HCT116 (cell line): ENCODE data around the gene CAPN3. TPM values are rescaled to one million over a fixed set of nuclear protein-coding genes. Genes with fewer than 3 reads are reported as not detected.

Experiments used
- ATAC-seq: fragments of 200-7000 bp; cut with Tn5 transposase; 2 replicates; pipeline ENCODE4 v1.9.1; 2020; ENCODE audit warnings: mild to moderate bottlenecking, moderate library complexity
- BruUV-seq: library from RNA; stranded (reverse); fragments of 400-500 nt; replicated peaks from 2 replicates; lab custom pipeline; 2021; lab: Mats Ljungman, UMichigan
- CTCF ChIA-PET: fragments of 300-600 bp; sonication (Branson Sonifier 250); formaldehyde crosslinking; loops from one replicate; lab custom pipeline; 2021; ENCODE audit warnings: antibody characterized with exemption; lab: Charles Lee
- POLR2A ChIA-PET: fragments of 300-600, 350-600 bp; sonication (Branson Sonifier 250); formaldehyde crosslinking; loops from one replicate; lab custom pipeline; 2021; ENCODE audit warnings: antibody characterized with exemption; lab: Charles Lee
- RAD21 ChIA-PET, 2 experiments: fragments of 300-600 bp; sonication (Branson Sonifier 250); formaldehyde crosslinking; loops; one replicate each; lab custom pipeline; 2023; ENCODE audit warnings: low total read pairs in 2 of 2; ENCODE audit not compliant: uncharacterized antibody in 2 of 2, unreplicated experiment in 2 of 2, low non-redundant PET in 1 of 2; lab: Charles Lee
- DNase-seq: peaks from one replicate; pipeline ENCODE4 v3.0.0-alpha.2; 2010; ENCODE audit warnings: low read depth, low spot score
- H2AFZ ChIP-seq: fragments of 200-600 bp; shearing (Covaris generic), sonication (generic); 2 replicates; pipeline ENCODE4 v1.6.1; 2017; ENCODE audit warnings: low read depth, mixed run types, mixed read lengths, antibody characterized with exemption, low read length; ENCODE audit not compliant: poor library complexity, severe bottlenecking
- H3K27ac ChIP-seq: 2 replicates; pipeline ENCODE4 v1.5.1; 2012; ENCODE audit warnings: low read depth, low read length
- H3K27me3 ChIP-seq: fragments of 200-600 bp; sonication (generic); 2 replicates; pipeline ENCODE4 v1.6.1; 2016; ENCODE audit warnings: mixed run types, low read length, mixed read lengths; ENCODE audit not compliant: insufficient read depth
- H3K36me3 ChIP-seq, 2 experiments: fragments of 200-500 bp in 1 of 2; fragments of 200-600 bp in 1 of 2; sonication (Bioruptor generic) in 1 of 2; sonication (generic) in 1 of 2; 2 replicates each; pipeline versions ENCODE4 v1.5.1 to v1.6.1; 2014 to 2016; ENCODE audit warnings: low read length in 2 of 2, inconsistent platforms in 1 of 2, mixed read lengths in 1 of 2, mixed run types in 1 of 2; ENCODE audit not compliant: insufficient read depth in 2 of 2, control insufficient read depth in 1 of 2
- H3K4me1 ChIP-seq, 2 experiments: fragments of 200-600 bp in 1 of 2; sonication (generic) in 1 of 2; 2 replicates each; pipeline versions ENCODE4 v1.5.1 to v1.6.1; 2012 to 2017; ENCODE audit warnings: low read length in 2 of 2, inconsistent platforms in 1 of 2, mild to moderate bottlenecking in 1 of 2, mixed read lengths in 1 of 2, mixed run types in 1 of 2, moderate library complexity in 1 of 2; ENCODE audit not compliant: insufficient read depth in 2 of 2, control insufficient read depth in 1 of 2
- H3K4me2 ChIP-seq: fragments of 200-600 bp; sonication (generic); 2 replicates; pipeline ENCODE4 v1.6.1; 2017; ENCODE audit warnings: mixed run types, low read length, mixed read lengths
- H3K4me3 ChIP-seq, 2 experiments: fragments of 200-600 bp in 1 of 2; sonication (generic) in 1 of 2; replicated peaks in 1 of 2; 2 replicates each; pipeline ENCODE4 v1.5.1; 2011 to 2016; ENCODE audit warnings: low read length in 2 of 2, control low read depth in 1 of 2, low read depth in 1 of 2, mild to moderate bottlenecking in 1 of 2, mixed read lengths in 1 of 2, mixed run types in 1 of 2
- H3K79me2 ChIP-seq: fragments of 200-600 bp; sonication (generic); 2 replicates; pipeline ENCODE4 v1.6.1; 2017; ENCODE audit warnings: mild to moderate bottlenecking, mixed run types, low read length, moderate library complexity, mixed read lengths; ENCODE audit not compliant: insufficient read depth
- H3K9ac ChIP-seq: fragments of 200-600 bp; sonication (generic); 2 replicates; pipeline ENCODE4 v1.6.1; 2016; ENCODE audit warnings: low read length, mixed read lengths
- H3K9me2 ChIP-seq: fragments of 200-600 bp; sonication (generic), shearing (Covaris generic); 2 replicates; pipeline ENCODE4 v1.6.1; 2017; ENCODE audit warnings: mixed run types, mild to moderate bottlenecking, moderate library complexity; ENCODE audit not compliant: insufficient read depth
- H3K9me3 ChIP-seq, 2 experiments: fragments of 200-500 bp in 1 of 2; fragments of 200-600 bp in 1 of 2; sonication (Bioruptor generic) in 1 of 2; sonication (generic) in 1 of 2; 2 replicates each; pipeline ENCODE4 v1.6.1; 2014 to 2017; ENCODE audit warnings: low read length in 2 of 2, mixed read lengths in 2 of 2, inconsistent platforms in 1 of 2, low read depth in 1 of 2, mild to moderate bottlenecking in 1 of 2, mixed run types in 1 of 2, moderate library complexity in 1 of 2; ENCODE audit not compliant: control insufficient read depth in 1 of 2, insufficient read depth in 1 of 2
- H4K20me1 ChIP-seq: fragments of 200-600 bp; sonication (generic), shearing (Covaris generic); 2 replicates; pipeline ENCODE4 v1.6.1; 2017; ENCODE audit warnings: mixed run types, mild to moderate bottlenecking, moderate library complexity; ENCODE audit not compliant: insufficient read depth
- EZH2 ChIP-seq: fragments of 200-600 bp; sonication (generic); IDR thresholded peaks from 2 replicates; pipeline ENCODE4 v1.6.1; 2017; ENCODE audit warnings: antibody characterized with exemption, mixed run types
- SRF ChIP-seq: IDR thresholded peaks from 2 replicates; pipeline ENCODE4 v1.6.1; 2012; ENCODE audit warnings: low read depth
- TCF7L2 ChIP-seq: IDR thresholded peaks from 2 replicates; pipeline ENCODE4 v1.7.0; 2011; ENCODE audit warnings: borderline replicate concordance, inconsistent platforms; ENCODE audit not compliant: insufficient read depth, insufficient read length; ENCODE audit errors: extremely low read depth
- ZFX ChIP-seq: fragments of 450-650 bp; IDR thresholded peaks from 2 replicates; pipeline ENCODE4 v1.6.1; 2017
- intact Hi-C: fragments of 100-400 bp; cut with micrococcal nuclease; formaldehyde crosslinking; loops from 2 replicates; pipeline ENCODE4 v1.10.0; 2022
- total RNA-seq: library from RNA; stranded (reverse); gene quantifications from one replicate; pipeline ENCODE4 v1.2.1, GENCODE V29; 2021; ENCODE audit not compliant: unreplicated experiment
- TF ChIP-seq, protein P1 (sequence below): IDR thresholded peaks from 2 replicates; pipeline ENCODE4 v1.6.1; 2012
- TF ChIP-seq, protein P2 (sequence below): IDR thresholded peaks from 2 replicates; pipeline ENCODE4 v1.6.1; 2012; ENCODE audit warnings: low read depth
- TF ChIP-seq, protein P3 (sequence below), 3 experiments: fragments of 200-600 bp in 1 of 3; sonication (generic) in 1 of 3; IDR thresholded peaks in 2 of 3; conservative IDR thresholded peaks in 1 of 3; 2 replicates each; pipeline ENCODE4 v1.5.1; 2012 to 2017; ENCODE audit warnings: low read depth in 2 of 3, low read length in 2 of 3, antibody characterized with exemption in 1 of 3, borderline replicate concordance in 1 of 3, control low read depth in 1 of 3, mild to moderate bottlenecking in 1 of 3, mixed read lengths in 1 of 3, mixed run types in 1 of 3, moderate library complexity in 1 of 3; ENCODE audit not compliant: insufficient read depth in 1 of 3

The CAPN3 gene
- total RNA-seq, 1 experiment from 2014 or later: 1.8 TPM

DNA sequence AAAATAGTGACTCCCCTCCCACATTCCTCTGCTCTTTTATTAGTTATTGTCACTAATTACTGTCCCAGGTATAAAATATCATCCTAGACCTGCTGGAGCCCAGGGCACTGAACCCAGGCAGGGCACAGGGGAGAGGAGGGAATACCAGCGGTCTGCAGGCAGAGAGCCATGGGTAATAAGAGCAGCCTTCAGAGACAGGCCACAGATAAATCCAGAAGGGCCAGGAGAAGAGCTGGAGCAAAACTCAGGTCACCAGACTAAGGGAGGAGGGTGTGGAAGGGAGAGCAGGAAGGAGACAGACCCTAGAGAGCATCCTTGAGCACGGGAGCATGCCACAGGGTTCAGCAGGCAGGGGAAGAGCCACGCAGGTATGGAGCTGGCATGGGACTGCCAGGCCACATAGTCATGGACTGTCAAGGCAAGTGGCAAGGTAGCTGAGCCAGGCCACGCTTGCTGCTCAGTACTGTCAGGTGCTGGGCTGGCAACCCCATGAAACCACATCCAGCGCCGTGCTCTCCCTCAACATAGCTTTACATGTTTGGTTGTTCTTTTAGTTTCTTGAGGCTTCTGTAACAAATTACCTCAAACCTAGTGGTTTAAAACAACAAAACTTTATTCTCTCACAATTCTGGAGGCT is 15.6 kb upstream of the CAPN3 start:
- Histone ChIP-seq H3K4me2 (no peak overlapping the region), H3K27me3 (no peaks in the 10 kb centered on the region), H3K4me3 (no peak overlapping the region), H3K79me2 (no peaks in the 10 kb centered on the region), H3K9me3 (no peaks in the 10 kb centered on the region), H3K36me3 (no peaks in the 10 kb centered on the region), H4K20me1 (no peaks in the 10 kb centered on the region), H2AFZ (no peak overlapping the region)
- ATAC-seq (no peak), DNase-seq (no peak)
- CTCF ChIA-PET: no interaction called here
- POLR2A ChIA-PET: no interaction called here
- TF ChIP-seq, protein P1, sequence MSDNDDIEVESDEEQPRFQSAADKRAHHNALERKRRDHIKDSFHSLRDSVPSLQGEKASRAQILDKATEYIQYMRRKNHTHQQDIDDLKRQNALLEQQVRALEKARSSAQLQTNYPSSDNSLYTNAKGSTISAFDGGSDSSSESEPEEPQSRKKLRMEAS: no peak
- TF ChIP-seq SRF (no peak), TCF7L2 (no peak)
- TF ChIP-seq, all 23 proteins: peak for 0
- RAD21 ChIA-PET: no interaction called here
- Histone ChIP-seq H3K27ac (no peak overlapping the region), H3K9me2 (no peaks in the 10 kb centered on the region), H3K4me1 (no peaks in the 10 kb centered on the region), H3K9ac (no peak overlapping the region)
- intact Hi-C loops: no loop called here
- no TSS peak for BruUV-seq

DNA sequence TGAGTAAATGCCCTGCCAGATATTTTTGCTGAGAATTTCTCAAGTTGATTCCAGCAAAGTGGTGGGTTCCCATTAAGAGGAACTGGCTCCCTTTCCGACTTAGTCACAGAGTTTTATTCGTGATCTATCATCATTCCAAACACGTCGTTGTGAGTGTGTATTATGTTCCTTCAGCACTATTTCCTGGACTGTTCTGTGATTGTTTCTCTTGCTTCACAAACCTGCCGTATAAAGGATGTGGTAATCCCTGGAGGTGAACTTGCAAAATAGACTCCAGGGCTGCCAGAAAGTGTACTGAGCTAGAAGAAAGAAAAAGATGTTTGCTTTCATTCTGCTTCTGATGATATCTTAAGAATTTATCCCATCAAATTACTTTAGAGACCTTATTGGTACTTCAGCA is 14.5 kb upstream of the CAPN3 start:
- ChIA-PET RAD21 (no interaction called here), POLR2A (no interaction called here), CTCF (no interaction called here)
- intact Hi-C loops: no loop called here
- H3K79me2 ChIP-seq: no peaks in the 10 kb centered on the region
- H3K4me1 ChIP-seq: no peaks in the 10 kb centered on the region
- no peaks in the 10 kb centered on the region for H3K9me2 ChIP-seq
- no peak overlapping the region for H3K27ac ChIP-seq
- TF ChIP-seq, protein P2, sequence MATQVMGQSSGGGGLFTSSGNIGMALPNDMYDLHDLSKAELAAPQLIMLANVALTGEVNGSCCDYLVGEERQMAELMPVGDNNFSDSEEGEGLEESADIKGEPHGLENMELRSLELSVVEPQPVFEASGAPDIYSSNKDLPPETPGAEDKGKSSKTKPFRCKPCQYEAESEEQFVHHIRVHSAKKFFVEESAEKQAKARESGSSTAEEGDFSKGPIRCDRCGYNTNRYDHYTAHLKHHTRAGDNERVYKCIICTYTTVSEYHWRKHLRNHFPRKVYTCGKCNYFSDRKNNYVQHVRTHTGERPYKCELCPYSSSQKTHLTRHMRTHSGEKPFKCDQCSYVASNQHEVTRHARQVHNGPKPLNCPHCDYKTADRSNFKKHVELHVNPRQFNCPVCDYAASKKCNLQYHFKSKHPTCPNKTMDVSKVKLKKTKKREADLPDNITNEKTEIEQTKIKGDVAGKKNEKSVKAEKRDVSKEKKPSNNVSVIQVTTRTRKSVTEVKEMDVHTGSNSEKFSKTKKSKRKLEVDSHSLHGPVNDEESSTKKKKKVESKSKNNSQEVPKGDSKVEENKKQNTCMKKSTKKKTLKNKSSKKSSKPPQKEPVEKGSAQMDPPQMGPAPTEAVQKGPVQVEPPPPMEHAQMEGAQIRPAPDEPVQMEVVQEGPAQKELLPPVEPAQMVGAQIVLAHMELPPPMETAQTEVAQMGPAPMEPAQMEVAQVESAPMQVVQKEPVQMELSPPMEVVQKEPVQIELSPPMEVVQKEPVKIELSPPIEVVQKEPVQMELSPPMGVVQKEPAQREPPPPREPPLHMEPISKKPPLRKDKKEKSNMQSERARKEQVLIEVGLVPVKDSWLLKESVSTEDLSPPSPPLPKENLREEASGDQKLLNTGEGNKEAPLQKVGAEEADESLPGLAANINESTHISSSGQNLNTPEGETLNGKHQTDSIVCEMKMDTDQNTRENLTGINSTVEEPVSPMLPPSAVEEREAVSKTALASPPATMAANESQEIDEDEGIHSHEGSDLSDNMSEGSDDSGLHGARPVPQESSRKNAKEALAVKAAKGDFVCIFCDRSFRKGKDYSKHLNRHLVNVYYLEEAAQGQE: no peak
- TF ChIP-seq, protein P3, sequence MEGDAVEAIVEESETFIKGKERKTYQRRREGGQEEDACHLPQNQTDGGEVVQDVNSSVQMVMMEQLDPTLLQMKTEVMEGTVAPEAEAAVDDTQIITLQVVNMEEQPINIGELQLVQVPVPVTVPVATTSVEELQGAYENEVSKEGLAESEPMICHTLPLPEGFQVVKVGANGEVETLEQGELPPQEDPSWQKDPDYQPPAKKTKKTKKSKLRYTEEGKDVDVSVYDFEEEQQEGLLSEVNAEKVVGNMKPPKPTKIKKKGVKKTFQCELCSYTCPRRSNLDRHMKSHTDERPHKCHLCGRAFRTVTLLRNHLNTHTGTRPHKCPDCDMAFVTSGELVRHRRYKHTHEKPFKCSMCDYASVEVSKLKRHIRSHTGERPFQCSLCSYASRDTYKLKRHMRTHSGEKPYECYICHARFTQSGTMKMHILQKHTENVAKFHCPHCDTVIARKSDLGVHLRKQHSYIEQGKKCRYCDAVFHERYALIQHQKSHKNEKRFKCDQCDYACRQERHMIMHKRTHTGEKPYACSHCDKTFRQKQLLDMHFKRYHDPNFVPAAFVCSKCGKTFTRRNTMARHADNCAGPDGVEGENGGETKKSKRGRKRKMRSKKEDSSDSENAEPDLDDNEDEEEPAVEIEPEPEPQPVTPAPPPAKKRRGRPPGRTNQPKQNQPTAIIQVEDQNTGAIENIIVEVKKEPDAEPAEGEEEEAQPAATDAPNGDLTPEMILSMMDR (IDR thresholded peaks at IDR 0.05 in 2 of 3, conservative IDR thresholded peaks at IDR 0.05 in 1 of 3; ENCODE audit: borderline replicate concordance in 1 of 3, insufficient read depth in 1 of 3, low read depth in 2 of 3, low read length in 2 of 3): no peak
- TF ChIP-seq ZFX: no peak
- no peak for TF ChIP-seq EZH2
- H3K9ac ChIP-seq: no peak overlapping the region
- BruUV-seq: no TSS peak
- H3K9me3 ChIP-seq: no peaks in the 10 kb centered on the region
- no peaks in the 10 kb centered on the region for H4K20me1 ChIP-seq
- H3K36me3 ChIP-seq: no peaks in the 10 kb centered on the region
- H3K4me3 ChIP-seq: no peak overlapping the region
- H3K27me3 ChIP-seq: no peaks in the 10 kb centered on the region
- no peak overlapping the region for H3K4me2 ChIP-seq
- ATAC-seq: no peak
- DNase-seq: no peak
- no peak overlapping the region for H2AFZ ChIP-seq
